ENCODE measurements around the gene ANKDD1B. TPM values are rescaled to one million over a fixed set of nuclear protein-coding genes. Genes with fewer than 3 reads are reported as not detected.
"Not testable (repeated sequence)": the region's sequence is repeated elsewhere in the genome, so short reads cannot be mapped to it uniquely, and the experiment has no call there.

Gene ANKDD1B
- total RNA-seq, 4 donors from 2014 or later: 0.19 to 0.95 TPM; not detected in 2

DNA sequence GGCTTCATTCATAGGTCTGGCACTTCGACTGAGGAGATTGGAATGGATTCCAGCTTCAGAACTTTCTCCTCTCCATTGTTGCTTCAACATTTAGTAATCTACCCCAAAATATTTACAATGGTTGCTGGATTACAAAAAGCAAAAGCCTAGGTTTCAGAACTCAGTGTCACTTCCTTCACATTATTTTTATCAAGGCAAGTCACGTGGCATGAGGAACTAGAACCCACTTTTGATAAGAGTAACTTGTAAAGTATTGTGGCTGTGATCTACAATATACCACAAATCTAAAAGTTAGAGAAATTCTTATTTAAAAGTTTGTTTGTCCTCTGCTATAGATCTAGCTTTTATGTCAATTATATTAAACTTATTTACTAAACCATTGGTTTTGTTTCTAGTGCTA is 39.7 kb upstream of the ANKDD1B start:
- WGBS, 2 donors: 61 to 84% methylated on average over 2 of the region's 2 CpGs
- no peaks in the 10 kb centered on the region for H3K9me3 ChIP-seq

DNA sequence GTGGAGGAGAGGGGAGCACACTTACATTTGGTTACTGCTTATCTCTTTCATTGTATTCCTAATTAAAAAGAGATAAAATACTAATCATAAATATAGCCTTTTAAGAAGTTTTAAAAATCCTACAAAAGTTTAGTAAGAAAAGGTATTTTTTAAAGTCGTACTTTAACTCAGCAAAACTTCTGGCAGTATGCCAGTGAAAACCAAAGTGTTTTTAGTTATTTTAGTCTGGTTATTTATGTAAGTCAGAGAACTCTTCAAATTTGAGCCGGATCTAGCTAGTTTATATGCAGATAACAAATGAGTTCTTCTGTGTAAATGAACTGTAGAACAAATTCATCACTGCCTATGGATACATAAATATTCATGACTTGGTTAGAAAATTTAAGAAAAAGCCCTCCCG is 36.5 kb upstream of the ANKDD1B start:
- Histone ChIP-seq H3K4me1 (peaks cover 0 to 12% (median 5%) of the 10 kb centered on the region in 3 donors), H3K36me3 (peaks cover 0 to 37% (median 0%) of the 10 kb centered on the region in 3 donors), H3K4me3 (no peak overlapping the region), H3K27ac (peak overlapping the region in 1 of 4 donors; percentile 7), H3K9me3 (no peaks in the 10 kb centered on the region), H3K27me3 (no peaks in the 10 kb centered on the region)
- TF ChIP-seq, protein P1, sequence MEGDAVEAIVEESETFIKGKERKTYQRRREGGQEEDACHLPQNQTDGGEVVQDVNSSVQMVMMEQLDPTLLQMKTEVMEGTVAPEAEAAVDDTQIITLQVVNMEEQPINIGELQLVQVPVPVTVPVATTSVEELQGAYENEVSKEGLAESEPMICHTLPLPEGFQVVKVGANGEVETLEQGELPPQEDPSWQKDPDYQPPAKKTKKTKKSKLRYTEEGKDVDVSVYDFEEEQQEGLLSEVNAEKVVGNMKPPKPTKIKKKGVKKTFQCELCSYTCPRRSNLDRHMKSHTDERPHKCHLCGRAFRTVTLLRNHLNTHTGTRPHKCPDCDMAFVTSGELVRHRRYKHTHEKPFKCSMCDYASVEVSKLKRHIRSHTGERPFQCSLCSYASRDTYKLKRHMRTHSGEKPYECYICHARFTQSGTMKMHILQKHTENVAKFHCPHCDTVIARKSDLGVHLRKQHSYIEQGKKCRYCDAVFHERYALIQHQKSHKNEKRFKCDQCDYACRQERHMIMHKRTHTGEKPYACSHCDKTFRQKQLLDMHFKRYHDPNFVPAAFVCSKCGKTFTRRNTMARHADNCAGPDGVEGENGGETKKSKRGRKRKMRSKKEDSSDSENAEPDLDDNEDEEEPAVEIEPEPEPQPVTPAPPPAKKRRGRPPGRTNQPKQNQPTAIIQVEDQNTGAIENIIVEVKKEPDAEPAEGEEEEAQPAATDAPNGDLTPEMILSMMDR (IDR thresholded peaks at IDR 0.05): no peak
- TF ChIP-seq POLR2A (IDR thresholded peaks at IDR 0.05): no peak
- intact Hi-C loops (cut with DNase I): no loop called here
- WGBS, 2 donors: 57 to 66% methylated on average over 3 of the region's 3 CpGs
- no peak for DNase-seq

More for the DNA sequence above, 39.7 kb upstream of the ANKDD1B start:
- DNase-seq: no peak
- intact Hi-C loops (cut with DNase I): no loop called here
- no peak for TF ChIP-seq POLR2A (IDR thresholded peaks at IDR 0.05)
- TF ChIP-seq, protein P1 (IDR thresholded peaks at IDR 0.05): no peak
- Histone ChIP-seq H3K4me1 (peaks cover 8 to 25% (median 16%) of the 10 kb centered on the region in 3 donors), H3K27me3 (no peaks in the 10 kb centered on the region), H3K27ac (no peak overlapping the region), H3K4me3 (no peak overlapping the region), H3K36me3 (peaks cover 0 to 21% (median 0%) of the 10 kb centered on the region in 3 donors)

DNA sequence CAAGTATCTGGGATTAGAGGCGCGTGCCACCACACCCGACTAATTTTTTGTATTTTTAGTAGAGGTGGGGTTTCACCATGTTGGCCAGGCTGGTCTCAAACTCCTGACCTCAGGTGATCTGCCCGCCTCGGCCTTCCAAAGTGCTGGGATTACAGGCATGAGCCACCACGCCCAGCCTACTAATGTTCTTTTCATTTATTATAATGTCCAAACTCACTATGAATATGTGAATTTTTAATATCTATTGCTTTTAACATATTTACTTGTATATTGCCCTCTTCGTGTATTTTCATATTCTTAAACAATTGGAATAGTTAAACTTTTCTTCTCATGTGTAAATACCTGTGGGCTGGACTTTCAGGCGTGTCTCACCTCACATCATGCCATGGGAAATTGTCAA is 33.0 kb upstream of the ANKDD1B start:
- intact Hi-C loops (cut with DNase I): not testable (repeated sequence)
- peaks cover 0 to 12% (median 5%) of the 10 kb centered on the region in 3 donors for H3K4me1 ChIP-seq

DNA sequence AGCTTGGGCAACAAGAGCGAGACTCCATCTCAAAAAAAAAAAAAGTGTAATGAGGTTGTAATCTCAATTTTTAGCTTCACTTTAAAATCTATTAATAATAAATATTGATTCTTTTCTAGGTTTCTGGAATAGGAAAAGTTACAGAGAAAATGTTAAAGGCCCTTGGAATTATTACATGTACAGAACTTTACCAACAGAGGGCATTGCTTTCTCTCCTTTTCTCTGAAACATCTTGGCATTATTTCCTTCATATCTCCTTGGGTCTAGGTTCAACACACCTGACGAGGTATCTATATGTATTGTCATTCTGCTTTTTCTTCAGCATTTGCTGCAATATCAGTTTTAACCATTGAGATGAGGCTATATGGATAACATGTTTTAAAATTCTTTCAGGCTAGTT is 26.6 kb upstream of the ANKDD1B start:
- intact Hi-C loops (cut with DNase I): no loop called here
- Histone ChIP-seq H3K9me3 (no peaks in the 10 kb centered on the region), H3K4me1 (no peaks in the 10 kb centered on the region), H3K4me3 (no peak overlapping the region), H3K27ac (no peak overlapping the region), H3K36me3 (peaks cover 0 to 68% (median 0%) of the 10 kb centered on the region in 3 donors), H3K27me3 (no peaks in the 10 kb centered on the region)
- no peak for TF ChIP-seq POLR2A (IDR thresholded peaks at IDR 0.05)
- TF ChIP-seq, protein P1 (IDR thresholded peaks at IDR 0.05): peak in 1 of 6 experiments; percentile 41
- WGBS, 2 donors: 88 to 92% methylated on average over 2 of the region's 2 CpGs
- DNase-seq: no peak

More for the DNA sequence above, 33.0 kb upstream of the ANKDD1B start:
- H3K27me3 ChIP-seq, H3K27ac ChIP-seq, H3K4me3 ChIP-seq, DNase-seq, H3K9me3 ChIP-seq: not testable (repeated sequence)
- H3K36me3 ChIP-seq: peaks cover 0 to 60% (median 0%) of the 10 kb centered on the region in 3 donors
- 88 to 93% methylated on average over 8 of the region's 8 CpGs for WGBS, 2 donors

DNA sequence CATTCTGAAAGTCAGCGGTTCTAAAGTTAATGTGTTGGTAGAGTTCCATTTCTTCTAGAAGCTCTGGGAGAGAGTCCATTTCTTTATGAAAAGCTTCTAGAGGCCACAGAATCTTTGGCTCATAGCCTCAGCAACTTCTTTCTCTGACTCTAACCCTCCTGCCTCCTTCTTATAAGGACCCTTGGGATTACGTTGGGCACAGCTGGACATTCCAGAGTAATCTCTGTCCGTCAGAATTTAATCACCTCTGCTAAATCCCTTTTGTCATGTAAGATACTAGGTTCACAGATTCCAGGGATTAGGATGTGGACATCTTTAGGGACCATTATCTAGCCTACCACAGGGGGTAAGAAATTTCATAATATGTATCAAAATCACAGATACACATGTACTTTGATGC is 22.6 kb upstream of the ANKDD1B start:
- no peak overlapping the region for H3K4me3 ChIP-seq
- no peaks in the 10 kb centered on the region for H3K4me1 ChIP-seq
- H3K27me3 ChIP-seq: no peaks in the 10 kb centered on the region
- 76 to 84% methylated on average over 2 to 3 of the region's 3 CpGs for WGBS, 2 donors
- no peak for TF ChIP-seq POLR2A (IDR thresholded peaks at IDR 0.05)
- TF ChIP-seq, protein P1 (IDR thresholded peaks at IDR 0.05): no peak
- no peak for DNase-seq
- intact Hi-C loops (cut with DNase I): no loop called here
- peaks cover 0 to 74% (median 6%) of the 10 kb centered on the region in 3 donors for H3K36me3 ChIP-seq
- H3K9me3 ChIP-seq: no peaks in the 10 kb centered on the region
- H3K27ac ChIP-seq: no peak overlapping the region

DNA sequence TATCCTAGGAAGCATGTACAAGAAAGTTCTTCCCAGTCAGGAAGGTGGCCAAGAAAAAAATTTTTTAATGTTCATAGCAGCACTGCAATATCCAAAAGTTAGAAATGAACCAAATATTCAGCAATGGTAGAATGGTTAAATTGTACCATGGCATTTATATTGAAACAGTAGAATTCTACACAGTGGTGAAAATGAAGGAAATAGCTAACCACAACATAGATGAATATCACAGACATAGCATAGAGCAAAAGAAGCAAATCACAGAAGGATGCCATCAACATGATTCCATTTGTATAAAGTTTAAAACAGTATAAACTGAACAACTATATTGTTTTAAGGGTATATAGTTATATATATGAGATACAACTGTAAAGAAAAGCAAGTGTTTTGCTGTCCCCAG is 10.7 kb upstream of the ANKDD1B start:
- Histone ChIP-seq H3K4me3 (no peak overlapping the region), H3K27ac (no peak overlapping the region), H3K27me3 (no peaks in the 10 kb centered on the region), H3K9me3 (no peaks in the 10 kb centered on the region), H3K36me3 (peaks cover 0 to 52% (median 6%) of the 10 kb centered on the region in 3 donors), H3K4me1 (no peaks in the 10 kb centered on the region)
- intact Hi-C loops (cut with DNase I): no loop called here
- DNase-seq: no peak
- TF ChIP-seq, protein P1 (IDR thresholded peaks at IDR 0.05): no peak
- TF ChIP-seq POLR2A (IDR thresholded peaks at IDR 0.05): no peak
